ENCODE data around the gene SLC27A5. TPM values are rescaled to one million over a fixed set of nuclear protein-coding genes. Genes with fewer than 3 reads are reported as not detected.

Gene SLC27A5
- total and polyA plus RNA-seq, 2 of the 13 experiments (the other 11 are each of a cell fraction or from before 2014, with no cell fraction given): 30.3 to 40.2 TPM

- TF ChIP-seq, protein P1, sequence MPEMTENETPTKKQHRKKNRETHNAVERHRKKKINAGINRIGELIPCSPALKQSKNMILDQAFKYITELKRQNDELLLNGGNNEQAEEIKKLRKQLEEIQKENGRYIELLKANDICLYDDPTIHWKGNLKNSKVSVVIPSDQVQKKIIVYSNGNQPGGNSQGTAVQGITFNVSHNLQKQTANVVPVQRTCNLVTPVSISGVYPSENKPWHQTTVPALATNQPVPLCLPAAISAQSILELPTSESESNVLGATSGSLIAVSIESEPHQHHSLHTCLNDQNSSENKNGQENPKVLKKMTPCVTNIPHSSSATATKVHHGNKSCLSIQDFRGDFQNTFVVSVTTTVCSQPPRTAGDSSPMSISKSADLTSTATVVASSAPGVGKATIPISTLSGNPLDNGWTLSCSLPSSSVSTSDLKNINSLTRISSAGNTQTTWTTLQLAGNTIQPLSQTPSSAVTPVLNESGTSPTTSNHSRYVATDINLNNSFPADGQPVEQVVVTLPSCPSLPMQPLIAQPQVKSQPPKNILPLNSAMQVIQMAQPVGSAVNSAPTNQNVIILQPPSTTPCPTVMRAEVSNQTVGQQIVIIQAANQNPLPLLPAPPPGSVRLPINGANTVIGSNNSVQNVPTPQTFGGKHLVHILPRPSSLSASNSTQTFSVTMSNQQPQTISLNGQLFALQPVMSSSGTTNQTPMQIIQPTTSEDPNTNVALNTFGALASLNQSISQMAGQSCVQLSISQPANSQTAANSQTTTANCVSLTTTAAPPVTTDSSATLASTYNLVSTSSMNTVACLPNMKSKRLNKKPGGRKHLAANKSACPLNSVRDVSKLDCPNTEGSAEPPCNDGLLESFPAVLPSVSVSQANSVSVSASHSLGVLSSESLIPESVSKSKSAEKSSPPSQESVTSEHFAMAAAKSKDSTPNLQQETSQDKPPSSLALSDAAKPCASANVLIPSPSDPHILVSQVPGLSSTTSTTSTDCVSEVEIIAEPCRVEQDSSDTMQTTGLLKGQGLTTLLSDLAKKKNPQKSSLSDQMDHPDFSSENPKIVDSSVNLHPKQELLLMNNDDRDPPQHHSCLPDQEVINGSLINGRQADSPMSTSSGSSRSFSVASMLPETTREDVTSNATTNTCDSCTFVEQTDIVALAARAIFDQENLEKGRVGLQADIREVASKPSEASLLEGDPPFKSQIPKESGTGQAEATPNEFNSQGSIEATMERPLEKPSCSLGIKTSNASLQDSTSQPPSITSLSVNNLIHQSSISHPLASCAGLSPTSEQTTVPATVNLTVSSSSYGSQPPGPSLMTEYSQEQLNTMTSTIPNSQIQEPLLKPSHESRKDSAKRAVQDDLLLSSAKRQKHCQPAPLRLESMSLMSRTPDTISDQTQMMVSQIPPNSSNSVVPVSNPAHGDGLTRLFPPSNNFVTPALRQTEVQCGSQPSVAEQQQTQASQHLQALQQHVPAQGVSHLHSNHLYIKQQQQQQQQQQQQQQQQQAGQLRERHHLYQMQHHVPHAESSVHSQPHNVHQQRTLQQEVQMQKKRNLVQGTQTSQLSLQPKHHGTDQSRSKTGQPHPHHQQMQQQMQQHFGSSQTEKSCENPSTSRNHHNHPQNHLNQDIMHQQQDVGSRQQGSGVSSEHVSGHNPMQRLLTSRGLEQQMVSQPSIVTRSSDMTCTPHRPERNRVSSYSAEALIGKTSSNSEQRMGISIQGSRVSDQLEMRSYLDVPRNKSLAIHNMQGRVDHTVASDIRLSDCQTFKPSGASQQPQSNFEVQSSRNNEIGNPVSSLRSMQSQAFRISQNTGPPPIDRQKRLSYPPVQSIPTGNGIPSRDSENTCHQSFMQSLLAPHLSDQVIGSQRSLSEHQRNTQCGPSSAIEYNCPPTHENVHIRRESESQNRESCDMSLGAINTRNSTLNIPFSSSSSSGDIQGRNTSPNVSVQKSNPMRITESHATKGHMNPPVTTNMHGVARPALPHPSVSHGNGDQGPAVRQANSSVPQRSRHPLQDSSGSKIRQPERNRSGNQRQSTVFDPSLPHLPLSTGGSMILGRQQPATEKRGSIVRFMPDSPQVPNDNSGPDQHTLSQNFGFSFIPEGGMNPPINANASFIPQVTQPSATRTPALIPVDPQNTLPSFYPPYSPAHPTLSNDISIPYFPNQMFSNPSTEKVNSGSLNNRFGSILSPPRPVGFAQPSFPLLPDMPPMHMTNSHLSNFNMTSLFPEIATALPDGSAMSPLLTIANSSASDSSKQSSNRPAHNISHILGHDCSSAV (CRISPR knock-in tag; IDR thresholded peaks at IDR 0.05; ENCODE audit: borderline replicate concordance): no peak
- TF ChIP-seq KLF11 (CRISPR knock-in tag; IDR thresholded peaks at IDR 0.05) (peak; percentile 43; the same call in 1 of the 2 replicates), DR1 (CRISPR knock-in tag; IDR thresholded peaks at IDR 0.05) (peak; percentile 38; the same call in 1 of the 2 replicates), ZNF792 (CRISPR knock-in tag; IDR thresholded peaks at IDR 0.05) (peak; percentile 70; the same call in 1 of the 2 replicates), ZNF570 (CRISPR knock-in tag; IDR thresholded peaks at IDR 0.05; ENCODE audit: borderline replicate concordance) (0 out of 2 replicates have a peak, but pooled peaks have one; percentile 49), TEAD3 (CRISPR knock-in tag; optimal IDR thresholded peaks at IDR 0.05; ENCODE audit: borderline replicate concordance) (no peak), ZNF331 (CRISPR knock-in tag; IDR thresholded peaks at IDR 0.05) (peak; percentile 71), THAP11 (CRISPR knock-in tag; IDR thresholded peaks at IDR 0.05) (peak; percentile 75), YEATS4 (CRISPR knock-in tag; IDR thresholded peaks at IDR 0.05; ENCODE audit: borderline replicate concordance) (no peak; the same call in 1 of the 2 replicates), MAF1 (CRISPR knock-in tag; IDR thresholded peaks at IDR 0.05; ENCODE audit: borderline replicate concordance) (no peak), ZSCAN22 (CRISPR knock-in tag; IDR thresholded peaks at IDR 0.05) (peak; percentile 38; the same call in 1 of the 2 replicates), MTA1 (CRISPR knock-in tag; IDR thresholded peaks at IDR 0.05; ENCODE audit: borderline replicate concordance) (no peak), ZNF773 (CRISPR knock-in tag; IDR thresholded peaks at IDR 0.05; ENCODE audit: borderline replicate concordance) (no peak), SMARCE1 (IDR thresholded peaks at IDR 0.05; ENCODE audit: borderline replicate concordance) (no peak), SAP130 (CRISPR knock-in tag; IDR thresholded peaks at IDR 0.05; ENCODE audit: low read depth) (peak; percentile 94), CCDC6 (CRISPR knock-in tag; IDR thresholded peaks at IDR 0.05) (no peak)
- TF ChIP-seq, protein P2, sequence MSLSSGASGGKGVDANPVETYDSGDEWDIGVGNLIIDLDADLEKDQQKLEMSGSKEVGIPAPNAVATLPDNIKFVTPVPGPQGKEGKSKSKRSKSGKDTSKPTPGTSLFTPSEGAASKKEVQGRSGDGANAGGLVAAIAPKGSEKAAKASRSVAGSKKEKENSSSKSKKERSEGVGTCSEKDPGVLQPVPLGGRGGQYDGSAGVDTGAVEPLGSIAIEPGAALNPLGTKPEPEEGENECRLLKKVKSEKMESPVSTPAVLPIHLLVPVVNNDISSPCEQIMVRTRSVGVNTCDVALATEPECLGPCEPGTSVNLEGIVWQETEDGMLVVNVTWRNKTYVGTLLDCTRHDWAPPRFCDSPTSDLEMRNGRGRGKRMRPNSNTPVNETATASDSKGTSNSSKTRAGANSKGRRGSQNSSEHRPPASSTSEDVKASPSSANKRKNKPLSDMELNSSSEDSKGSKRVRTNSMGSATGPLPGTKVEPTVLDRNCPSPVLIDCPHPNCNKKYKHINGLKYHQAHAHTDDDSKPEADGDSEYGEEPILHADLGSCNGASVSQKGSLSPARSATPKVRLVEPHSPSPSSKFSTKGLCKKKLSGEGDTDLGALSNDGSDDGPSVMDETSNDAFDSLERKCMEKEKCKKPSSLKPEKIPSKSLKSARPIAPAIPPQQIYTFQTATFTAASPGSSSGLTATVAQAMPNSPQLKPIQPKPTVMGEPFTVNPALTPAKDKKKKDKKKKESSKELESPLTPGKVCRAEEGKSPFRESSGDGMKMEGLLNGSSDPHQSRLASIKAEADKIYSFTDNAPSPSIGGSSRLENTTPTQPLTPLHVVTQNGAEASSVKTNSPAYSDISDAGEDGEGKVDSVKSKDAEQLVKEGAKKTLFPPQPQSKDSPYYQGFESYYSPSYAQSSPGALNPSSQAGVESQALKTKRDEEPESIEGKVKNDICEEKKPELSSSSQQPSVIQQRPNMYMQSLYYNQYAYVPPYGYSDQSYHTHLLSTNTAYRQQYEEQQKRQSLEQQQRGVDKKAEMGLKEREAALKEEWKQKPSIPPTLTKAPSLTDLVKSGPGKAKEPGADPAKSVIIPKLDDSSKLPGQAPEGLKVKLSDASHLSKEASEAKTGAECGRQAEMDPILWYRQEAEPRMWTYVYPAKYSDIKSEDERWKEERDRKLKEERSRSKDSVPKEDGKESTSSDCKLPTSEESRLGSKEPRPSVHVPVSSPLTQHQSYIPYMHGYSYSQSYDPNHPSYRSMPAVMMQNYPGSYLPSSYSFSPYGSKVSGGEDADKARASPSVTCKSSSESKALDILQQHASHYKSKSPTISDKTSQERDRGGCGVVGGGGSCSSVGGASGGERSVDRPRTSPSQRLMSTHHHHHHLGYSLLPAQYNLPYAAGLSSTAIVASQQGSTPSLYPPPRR (CRISPR knock-in tag; IDR thresholded peaks at IDR 0.05; ENCODE audit: borderline replicate concordance): peak; percentile 76
Measured at GRCh38 chr19:58559275-58560006, 47.6 kb upstream of the SLC27A5 start (continued).

Measured in HepG2 (cell line).